Measurements from ENCODE around the gene LYSMD2.

LYSMD2 gene

GRCh38 chr15:51687565-51687964 lies 49.9 kb downstream of the LYSMD2 start:
- no peak for TF ChIP-seq POLR2A (IDR thresholded peaks at IDR 0.05; ENCODE audit: low read depth, low read length)
- FAIRE-seq (no peak), DNase-seq (ENCODE audit: insufficient read length, low spot score) (no peak)

- FAIRE-seq (no peak), DNase-seq (ENCODE audit: insufficient read length, low spot score) (no peak)
- no peak for TF ChIP-seq POLR2A (IDR thresholded peaks at IDR 0.05; ENCODE audit: low read depth, low read length)
These were observed 56.0 kb downstream of the LYSMD2 start, which contains the start of gene SCG3 for GRCh38 chr15:51681303-51681963. TSS of gene SCG3 (plus strand) at chr15:51681503. CDS start at chr15:51681756, 253 bp downstream.

DNA sequence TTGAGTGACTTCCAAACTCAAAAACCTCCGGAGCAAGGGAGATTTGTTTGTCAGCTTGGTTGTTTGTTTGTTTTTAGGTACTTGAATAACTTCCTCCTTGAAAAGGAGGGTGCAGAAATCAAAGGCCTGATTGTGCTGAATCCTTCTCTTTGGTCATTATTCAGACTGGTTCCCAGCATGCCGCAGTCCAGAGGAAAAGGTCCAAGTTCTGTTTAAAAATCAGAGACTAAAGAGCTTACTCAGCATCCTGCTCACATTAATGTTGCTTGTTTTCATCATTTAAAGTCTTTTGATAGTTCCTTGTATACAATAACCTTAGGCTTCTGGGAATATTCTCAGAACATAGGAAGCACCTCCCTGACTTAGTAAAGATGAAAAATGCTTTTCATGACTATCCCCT lies 57.1 kb downstream of the LYSMD2 start:
- FAIRE-seq (no peak), DNase-seq (ENCODE audit: insufficient read length, low spot score) (no peak)
- TF ChIP-seq POLR2A (IDR thresholded peaks at IDR 0.05; ENCODE audit: low read depth, low read length), result no peak

DNA sequence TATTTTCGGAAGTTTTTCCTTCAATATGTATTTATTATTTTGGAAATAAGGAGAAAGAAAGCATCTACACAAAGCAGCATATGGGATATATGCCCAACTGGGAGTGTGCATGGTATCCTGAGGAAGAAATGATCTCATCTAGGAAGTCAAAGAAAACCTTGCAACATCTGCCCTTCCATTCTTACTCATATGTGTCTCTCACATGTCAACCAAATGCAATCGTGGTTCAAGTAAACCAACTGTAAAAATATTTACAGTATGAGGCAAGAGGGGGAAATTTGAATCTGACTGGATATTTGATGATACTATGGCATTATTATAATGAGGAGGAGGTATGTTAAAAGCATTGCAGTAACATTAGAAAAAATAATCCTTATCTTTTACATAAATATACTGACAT lies 59.4 kb downstream of the LYSMD2 start:
- DNase-seq (ENCODE audit: insufficient read length, low spot score) (no peak), FAIRE-seq (no peak)
- TF ChIP-seq POLR2A (IDR thresholded peaks at IDR 0.05; ENCODE audit: low read depth, low read length), result no peak

DNA sequence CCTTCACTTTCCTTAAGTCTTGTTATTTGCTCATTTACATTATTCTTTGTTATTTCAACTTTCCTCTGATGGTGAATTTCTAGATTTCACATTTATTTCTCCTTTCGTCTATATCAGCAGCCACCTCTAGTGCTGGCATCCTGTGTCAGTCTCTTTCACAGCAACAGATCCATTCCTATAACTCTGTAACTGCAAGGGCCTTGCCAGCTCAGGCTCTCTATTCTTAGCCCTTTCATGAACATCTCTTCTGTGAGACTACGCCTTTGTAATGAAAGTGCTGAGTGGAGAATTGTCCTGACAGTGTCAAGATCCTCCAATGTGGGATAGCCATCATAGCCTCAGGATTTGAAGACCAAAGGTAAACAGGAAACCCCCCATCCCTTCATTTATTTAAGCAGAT lies 60.0 kb downstream of the LYSMD2 start:
- no peak for FAIRE-seq
- no peak for TF ChIP-seq POLR2A (IDR thresholded peaks at IDR 0.05; ENCODE audit: low read depth, low read length)
- DNase-seq (ENCODE audit: insufficient read length, low spot score), result no peak

DNA sequence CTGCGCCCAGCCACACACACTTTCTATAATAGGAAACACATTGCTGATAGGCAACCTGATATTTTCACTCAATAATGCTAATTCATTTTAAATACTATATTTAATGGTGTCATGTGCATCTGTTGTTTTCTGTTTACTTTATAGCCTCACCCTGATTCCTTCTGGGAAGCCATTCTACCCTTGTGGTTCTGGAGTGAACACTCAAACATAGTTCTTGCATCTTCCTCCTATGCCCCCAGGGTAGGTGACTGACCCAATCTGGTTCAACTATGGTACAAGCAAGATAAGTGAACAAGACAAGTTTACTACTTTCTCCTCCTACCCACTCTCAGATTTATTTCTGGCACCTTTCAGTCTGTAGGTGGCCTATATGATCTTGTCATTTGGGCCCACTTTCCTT lies 60.4 kb downstream of the LYSMD2 start:
- FAIRE-seq, result no peak
- no peak for TF ChIP-seq POLR2A (IDR thresholded peaks at IDR 0.05; ENCODE audit: low read depth, low read length)
- no peak for DNase-seq (ENCODE audit: insufficient read length, low spot score)

GRCh38 chr15:51675234-51675633 lies 62.2 kb downstream of the LYSMD2 start:
- FAIRE-seq (no peak), DNase-seq (ENCODE audit: insufficient read length, low spot score) (no peak)
- TF ChIP-seq POLR2A (IDR thresholded peaks at IDR 0.05; ENCODE audit: low read depth, low read length), result no peak
